Activated CD4-positive, alpha-beta memory T cell treated with anti-CD3 and anti-CD28 coated beads for 36 hours (primary cell): ENCODE data around the gene TDRD7. TPM values are rescaled to one million over a fixed set of nuclear protein-coding genes. Genes with fewer than 3 reads are reported as not detected.

ENCODE experiments used
- CTCF ChIA-PET: fragments of 350-600 bp; sonication (Branson Sonifier 250); formaldehyde crosslinking; loops from one replicate; lab custom pipeline; 2021; ENCODE audit warnings: antibody characterized with exemption, inconsistent platforms; lab: Charles Lee
- POLR2A ChIA-PET: fragments of 350-600 bp; sonication (Branson Sonifier 250); formaldehyde crosslinking; loops from one replicate; lab custom pipeline; 2021; ENCODE audit warnings: antibody characterized with exemption; lab: Charles Lee
- DNase-seq: peaks from one replicate; pipeline ENCODE4 v3.0.0-alpha.2; 2020
- H3K27ac Mint-ChIP-seq: one replicate; pipeline ENCODE4 v1.8.0; 2021; ENCODE audit warnings: mixed read lengths
- H3K27me3 Mint-ChIP-seq: one replicate; pipeline ENCODE4 v1.8.0; 2021; ENCODE audit warnings: mixed read lengths
- H3K36me3 Mint-ChIP-seq: one replicate; pipeline ENCODE4 v1.8.0; 2021; ENCODE audit warnings: mixed read lengths
- H3K4me1 Mint-ChIP-seq: one replicate; pipeline ENCODE4 v1.8.0; 2021; ENCODE audit warnings: low read depth, mixed read lengths
- H3K4me3 Mint-ChIP-seq: one replicate; pipeline ENCODE4 v1.8.0; 2021; ENCODE audit warnings: mild to moderate bottlenecking, mixed read lengths
- H3K9me3 Mint-ChIP-seq: one replicate; pipeline ENCODE4 v1.8.0; 2021; ENCODE audit warnings: mixed read lengths
- intact Hi-C: fragments of 100-400 bp; cut with micrococcal nuclease; formaldehyde crosslinking; loops from one replicate; pipeline ENCODE4 v1.15.1; 2023
- microRNA-seq: library from miRNA; unstranded; fragments of <30 nt; microRNA quantifications from one replicate; pipeline ENCODE4 v1.2.0, GENCODE V29; 2022; ENCODE audit warnings: borderline number of aligned reads, borderline microRNAs expressed, borderline replicate concordance
- total RNA-seq, 2 experiments: library from RNA; stranded (reverse); gene quantifications; one replicate each; pipeline ENCODE4 v1.2.3, GENCODE V29; 2021

The TDRD7 gene
- total RNA-seq, 2 experiments from 2014 or later, result 12.3 to 12.5 TPM

- CTCF ChIA-PET, result interaction anchor here (1.2 kb wide), 1 partner anchor 63 kb away, joined by 3 read pairs; no protein-coding TSS in a partner anchor
- H3K4me1 Mint-ChIP-seq, result no peaks in the 10 kb centered on the region
- no peak for DNase-seq
- no peak overlapping the region for H3K4me3 Mint-ChIP-seq
- POLR2A ChIA-PET, result no interaction called here
- H3K27ac Mint-ChIP-seq, result no peak overlapping the region
- peaks cover 5% of the 10 kb centered on the region for H3K27me3 Mint-ChIP-seq
- H3K9me3 Mint-ChIP-seq, result no peaks in the 10 kb centered on the region
- no peaks in the 10 kb centered on the region for H3K36me3 Mint-ChIP-seq
- intact Hi-C loops, result no loop called here
Observed at GRCh38 chr9:97535771-97536170, 123.9 kb downstream of the TDRD7 start.

GRCh38 chr9:97536480-97536879 lies 124.6 kb downstream of the TDRD7 start:
- no peaks in the 10 kb centered on the region for H3K36me3 Mint-ChIP-seq
- intact Hi-C loops, result no loop called here
- H3K27ac Mint-ChIP-seq, result no peak overlapping the region
- ChIA-PET CTCF (interaction anchor here (1.2 kb wide), 1 partner anchor 62 kb away, joined by 3 read pairs; no protein-coding TSS in a partner anchor), POLR2A (no interaction called here)
- no peak for DNase-seq
- H3K9me3 Mint-ChIP-seq, result no peaks in the 10 kb centered on the region
- H3K4me1 Mint-ChIP-seq, result no peaks in the 10 kb centered on the region
- H3K4me3 Mint-ChIP-seq, result no peak overlapping the region
- H3K27me3 Mint-ChIP-seq, result peaks cover 5% of the 10 kb centered on the region

- DNase-seq, result no peak
- H3K9me3 Mint-ChIP-seq, result no peaks in the 10 kb centered on the region
- ChIA-PET CTCF (no interaction called here), POLR2A (interaction anchor here (0.6 kb wide), 1 partner anchor 894 kb away, joined by 3 read pairs; no protein-coding TSS in a partner anchor)
- intact Hi-C loops, result no loop called here
- no peak overlapping the region for H3K27ac Mint-ChIP-seq
- H3K27me3 Mint-ChIP-seq, result peaks cover 2% of the 10 kb centered on the region
- no peaks in the 10 kb centered on the region for H3K4me1 Mint-ChIP-seq
- H3K4me3 Mint-ChIP-seq, result no peak overlapping the region
- no peaks in the 10 kb centered on the region for H3K36me3 Mint-ChIP-seq
Observed at GRCh38 chr9:97543561-97543960, 131.7 kb downstream of the TDRD7 start.

GRCh38 chr9:97545486-97545885 lies 133.6 kb downstream of the TDRD7 start:
- no peak overlapping the region for H3K4me3 Mint-ChIP-seq
- H3K36me3 Mint-ChIP-seq, result no peaks in the 10 kb centered on the region
- intact Hi-C loops, result no loop called here
- no peak overlapping the region for H3K27ac Mint-ChIP-seq
- no peaks in the 10 kb centered on the region for H3K9me3 Mint-ChIP-seq
- no peaks in the 10 kb centered on the region for H3K4me1 Mint-ChIP-seq
- ChIA-PET CTCF (no interaction called here), POLR2A (no interaction called here)
- H3K27me3 Mint-ChIP-seq, result no peaks in the 10 kb centered on the region
- no peak for DNase-seq

Small RNA genes lying within 50 kb of the gene (microRNA-seq; reads per million reads assigned to microRNA genes)
- gene MIR1302-8, result not detected

Other genes with a start within 250 kb of the TDRD7 start
- gene CCDC180, start 104.4 kb upstream of the TDRD7 start, total RNA-seq, result 1 to 10 TPM; 1.1 to 2.3 TPM
- 1 to 10 TPM; 1.7 to 2.5 TPM for gene TMOD1, start 89.6 kb downstream of the TDRD7 start, total RNA-seq
- gene TSTD2, start 221.3 kb downstream of the TDRD7 start, total RNA-seq, result 10 to 100 TPM; 10.3 to 13.4 TPM
- 10 to 100 TPM; 43.4 to 47.2 TPM for gene NCBP1, start 221.7 kb downstream of the TDRD7 start, total RNA-seq